GM12878 (cell line): ENCODE data around the gene TCTN1. TPM values are rescaled to one million over a fixed set of nuclear protein-coding genes. Genes with fewer than 3 reads are reported as not detected.

Experiments
- ATAC-seq: fragments of 200-7000 bp; cut with Tn5 transposase; 3 replicates; pipeline ENCODE4 v1.9.1; 2020; ENCODE audit warnings: mild to moderate bottlenecking, moderate library complexity
- BruUV-seq: library from RNA; stranded (reverse); fragments of 400-500 nt; replicated peaks from 2 replicates; lab custom pipeline; 2021; lab: Mats Ljungman, UMichigan
- CTCF ChIA-PET: fragments of 300-600 bp; sonication (Branson Sonifier 250); formaldehyde crosslinking; extraction: SDS; loops from one replicate; lab custom pipeline; 2021; ENCODE audit warnings: inconsistent platforms; lab: Yijun Ruan, JAX
- POLR2A ChIA-PET: fragments of 350-600 bp; formaldehyde crosslinking; extraction: SDS; loops from one replicate; lab custom pipeline; 2021; ENCODE audit warnings: inconsistent platforms; lab: Charles Lee
- RAD21 ChIA-PET: fragments of 300-600 bp; sonication (Branson Sonifier 250); formaldehyde crosslinking; loops from one replicate; lab custom pipeline; 2023; ENCODE audit warnings: antibody characterized with exemption; ENCODE audit not compliant: unreplicated experiment; lab: Charles Lee
- SMC1A ChIA-PET: fragments of 300-600 bp; sonication (Branson Sonifier 250); formaldehyde crosslinking; loops from one replicate; lab custom pipeline; 2023; ENCODE audit not compliant: unreplicated experiment, uncharacterized antibody; lab: Charles Lee
- DNase-seq: peaks from one replicate; pipeline ENCODE4 v3.0.0-alpha.2; 2011; ENCODE audit warnings: low read depth, low spot score
- FAIRE-seq: peaks from 3 replicates; lab custom pipeline; 2011; peaks lifted over from hg19 to GRCh38; lab: Jason Lieb, UNC
- H2AFZ ChIP-seq: 2 replicates; pipeline ENCODE4 v1.6.0; 2011; ENCODE audit warnings: low read depth, low read length, control low read depth; ENCODE audit not compliant: control insufficient read depth
- H3K27ac ChIP-seq: 2 replicates; pipeline ENCODE4 v1.5.1; 2011; ENCODE audit warnings: control low read depth; ENCODE audit not compliant: control insufficient read depth, insufficient read depth
- H3K27me3 ChIP-seq, 2 experiments: replicated peaks in 1 of 2; 2 replicates each; pipeline versions ENCODE4 v1.6.0 to v1.6.1; 2011; ENCODE audit warnings: low read length in 1 of 2; ENCODE audit not compliant: control insufficient read depth in 2 of 2, insufficient read depth in 2 of 2
- H3K36me3 ChIP-seq, 2 experiments: 2 replicates each; pipeline ENCODE4 v1.5.1; 2011; ENCODE audit warnings: low read length in 1 of 2; ENCODE audit not compliant: control insufficient read depth in 2 of 2, insufficient read depth in 2 of 2
- H3K4me1 ChIP-seq: 2 replicates; pipeline ENCODE4 v1.6.1; 2011; ENCODE audit warnings: mild to moderate bottlenecking, low read length, moderate library complexity, mixed read lengths; ENCODE audit not compliant: control insufficient read depth, insufficient read depth
- H3K4me2 ChIP-seq: 2 replicates; pipeline ENCODE4 v1.6.0; 2011; ENCODE audit warnings: control low read depth; ENCODE audit not compliant: control insufficient read depth, insufficient read depth
- H3K4me3 ChIP-seq: fragments of 200-600 bp; sonication (generic); 2 replicates; pipeline ENCODE4 v1.5.1; 2016
- H3K79me2 ChIP-seq: 2 replicates; pipeline ENCODE4 v1.6.0; 2011; ENCODE audit warnings: low read length; ENCODE audit not compliant: control insufficient read depth, insufficient read depth
- H3K9ac ChIP-seq: 2 replicates; pipeline ENCODE4 v1.8.0; 2011; ENCODE audit warnings: low read length, control low read depth, mixed read lengths; ENCODE audit not compliant: control insufficient read depth, insufficient read depth
- H3K9me3 ChIP-seq: replicated peaks from 3 replicates; pipeline ENCODE4 v1.5.1; 2011; ENCODE audit warnings: mild to moderate bottlenecking, low read length; ENCODE audit not compliant: control insufficient read depth, insufficient read depth
- H4K20me1 ChIP-seq: 2 replicates; pipeline ENCODE4 v1.6.0; 2011; ENCODE audit not compliant: control insufficient read depth, insufficient read depth
- MLLT1 ChIP-seq: fragments of 450-650 bp; IDR thresholded peaks from 2 replicates; pipeline ENCODE4 v1.6.1; 2016; ENCODE audit warnings: mild to moderate bottlenecking
- NBN ChIP-seq: fragments of 450-650 bp; IDR thresholded peaks from 2 replicates; pipeline ENCODE4 v1.6.1; 2016
- PAX5 ChIP-seq: IDR thresholded peaks from 2 replicates; pipeline ENCODE4 v1.6.1; 2011; ENCODE audit warnings: low read depth, low read length, borderline replicate concordance
- SIX5 ChIP-seq: IDR thresholded peaks from 2 replicates; pipeline ENCODE4 v1.6.1; 2011; ENCODE audit warnings: mild to moderate bottlenecking, low read depth, low read length, moderate library complexity; ENCODE audit not compliant: severe bottlenecking
- WGBS: methylation state at CpG from one replicate; pipeline ENCODE4 v1.1.6; 2016; ENCODE audit warnings: low lambda C conversion rate; ENCODE audit not compliant: insufficient replicate concordance, insufficient coverage; ENCODE audit errors: missing lambda C conversion rate; 5-methylcytosine and 5-hydroxymethylcytosine counted together
- in situ Hi-C: fragments of 300-500 bp; cut with MboI; formaldehyde crosslinking; loops from 9 replicates; pipeline ENCODE4 v1.14.3; 2018; ENCODE audit warnings: mixed read lengths
- intact Hi-C: fragments of 100-400 bp; cut with micrococcal nuclease; formaldehyde crosslinking; loops from one replicate; pipeline ENCODE4 v1.14.2; 2022; ENCODE audit not compliant: unreplicated experiment
- polyA plus RNA-seq, 11 experiments: library from polyadenylated mRNA; depleted of rRNA in 4 of 11; unstranded in 6 of 11; stranded (reverse) in 5 of 11; fragments of >200 nt; fragmentation: Nextera tagmentation in 4 of 11; fragmentation: Illumina TruSeq in 1 of 11; extraction: Ambion mirVana in 4 of 11; extraction: Trizol in 1 of 11; gene quantifications; 1 replicate in 1 of 11; 2 replicates in 10 of 11; pipeline versions ENCODE4 v1.2.1 to v1.2.3, GENCODE V29; 2011 to 2016; ENCODE audit warnings: inconsistent platforms in 2 of 11, missing spikeins in 2 of 11, low read depth in 1 of 11
- total RNA-seq, 4 experiments: library from RNA; depleted of rRNA in 3 of 4; stranded (reverse); fragments of >200 nt in 3 of 4; fragmentation: Illumina TruSeq in 1 of 4; extraction: Trizol in 1 of 4; gene quantifications; 2 replicates each; pipeline versions ENCODE4 v1.2.1 to v1.2.3, GENCODE V29; 2013 to 2021
- TF ChIP-seq, protein P1 (sequence below): IDR thresholded peaks from 2 replicates; pipeline ENCODE4 v1.6.1; 2011; ENCODE audit warnings: borderline replicate concordance, low read depth, mild to moderate bottlenecking, moderate library complexity, low read length; ENCODE audit not compliant: insufficient read depth, poor library complexity, severe bottlenecking

Gene TCTN1
- total and polyA plus RNA-seq, 10 of the 15 experiments (the other 5 are each of a cell fraction or from before 2014, with no cell fraction given) = 8.8 to 23.5 (median 15.3) TPM

DNA sequence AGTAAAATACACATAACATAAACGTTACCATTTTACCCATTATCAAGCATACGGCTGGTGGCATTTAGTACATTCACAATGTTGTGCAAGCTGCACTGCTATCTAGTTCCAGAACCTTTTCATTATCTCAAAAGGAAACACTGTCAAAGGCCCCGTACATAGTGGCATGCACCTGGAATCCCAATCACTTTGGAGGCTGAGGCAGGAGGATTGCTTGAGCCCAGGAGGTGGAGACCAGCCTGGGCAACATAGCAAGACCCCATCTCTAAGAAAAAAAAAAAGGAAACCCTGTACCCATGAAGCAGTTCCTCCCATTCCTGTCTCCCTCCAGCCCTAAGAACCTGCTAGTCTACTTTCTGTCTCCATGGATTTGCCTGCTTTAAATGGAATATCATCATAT lies 82.4 kb downstream of the TCTN1 start (continued):
- TF ChIP-seq, protein P1, sequence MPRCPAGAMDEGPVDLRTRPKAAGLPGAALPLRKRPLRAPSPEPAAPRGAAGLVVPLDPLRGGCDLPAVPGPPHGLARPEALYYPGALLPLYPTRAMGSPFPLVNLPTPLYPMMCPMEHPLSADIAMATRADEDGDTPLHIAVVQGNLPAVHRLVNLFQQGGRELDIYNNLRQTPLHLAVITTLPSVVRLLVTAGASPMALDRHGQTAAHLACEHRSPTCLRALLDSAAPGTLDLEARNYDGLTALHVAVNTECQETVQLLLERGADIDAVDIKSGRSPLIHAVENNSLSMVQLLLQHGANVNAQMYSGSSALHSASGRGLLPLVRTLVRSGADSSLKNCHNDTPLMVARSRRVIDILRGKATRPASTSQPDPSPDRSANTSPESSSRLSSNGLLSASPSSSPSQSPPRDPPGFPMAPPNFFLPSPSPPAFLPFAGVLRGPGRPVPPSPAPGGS = no peak
- TF ChIP-seq NBN (no peak), PAX5 (no peak)

DNA sequence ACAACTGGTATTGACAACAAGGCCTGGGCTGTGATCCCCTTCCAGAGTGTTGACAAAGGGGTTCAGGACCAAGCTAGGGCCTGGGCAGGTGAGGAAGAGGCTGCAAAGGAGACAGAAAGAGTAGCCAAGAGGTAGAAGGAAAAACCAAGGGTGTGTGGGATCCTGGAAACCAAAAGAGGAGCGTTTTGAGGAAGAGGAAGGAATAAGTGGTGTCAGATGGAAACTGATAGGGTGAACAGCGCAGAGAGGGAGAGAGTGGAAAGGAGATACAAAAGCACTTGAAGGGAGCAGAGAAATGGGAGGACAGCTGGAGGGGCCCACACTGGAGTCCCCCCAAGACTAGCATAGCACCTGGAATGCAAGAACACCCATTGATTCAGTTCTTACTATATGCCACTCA lies 83.3 kb downstream of the TCTN1 start:
- Histone ChIP-seq H3K9me3 (no peaks in the 10 kb centered on the region), H3K9ac (no peak overlapping the region), H4K20me1 (no peaks in the 10 kb centered on the region), H3K27me3 (no peaks in the 10 kb centered on the region), H3K4me1 (peaks cover 29% of the 10 kb centered on the region), H3K4me2 (no peak overlapping the region), H3K27ac (0 out of 2 replicates have a peak overlapping the region, but pooled peaks have one; percentile 34), H3K4me3 (no peak overlapping the region), H3K36me3 (no peaks in the 10 kb centered on the region), H2AFZ (peak overlapping the region; percentile 49; the same call in 1 of the 2 replicates), H3K79me2 (no peaks in the 10 kb centered on the region)
- no TSS peak for BruUV-seq
- in situ Hi-C loops = loop anchor here (5.0 kb wide), 1 partner anchor 80 kb away; no protein-coding TSS in a partner anchor
- ChIA-PET SMC1A (interaction anchor here (0.8 to 2.7 kb wide), 19 partner anchors 12 to 247 kb away, joined by 3 to 55 read pairs (median 4); partner anchors contain the start of gene TCTN1), CTCF (interaction anchor here (0.7 to 3.0 kb wide), 23 partner anchors 7 to 962 kb away, joined by 3 to 54 read pairs (median 6); partner anchors contain the start of genes FAM216A and TCTN1), RAD21 (interaction anchor here (0.7 to 2.0 kb wide), 22 partner anchors 8 to 247 kb away, joined by 3 to 22 read pairs (median 4); partner anchors contain the start of genes ARPC3, FAM216A, GPN3 and HVCN1), POLR2A (interaction anchor here (0.5 to 2.5 kb wide), 10 partner anchors 8 to 92 kb away, joined by 3 to 12 read pairs (median 4); partner anchors contain the start of gene TCTN1)
- WGBS = 100% methylated on average over 2 of the region's 2 CpGs
- ATAC-seq (no peak), DNase-seq (no peak), FAIRE-seq (no peak)
- intact Hi-C loops = loop anchor here (5.0 kb wide), 2 partner anchors 190 to 230 kb away; partner anchors contain the start of genes FAM216A and GPN3
- TF ChIP-seq MLLT1 (0 out of 2 replicates have a peak, but pooled peaks have one; percentile 9), SIX5 (no peak)
